ENCODE results near the gene TPH2.

Gene TPH2

GRCh38 chr12:72033991-72034390 lies 95.3 kb downstream of the TPH2 start:
- no peak for DNase-seq (ENCODE audit: low read depth)

DNA sequence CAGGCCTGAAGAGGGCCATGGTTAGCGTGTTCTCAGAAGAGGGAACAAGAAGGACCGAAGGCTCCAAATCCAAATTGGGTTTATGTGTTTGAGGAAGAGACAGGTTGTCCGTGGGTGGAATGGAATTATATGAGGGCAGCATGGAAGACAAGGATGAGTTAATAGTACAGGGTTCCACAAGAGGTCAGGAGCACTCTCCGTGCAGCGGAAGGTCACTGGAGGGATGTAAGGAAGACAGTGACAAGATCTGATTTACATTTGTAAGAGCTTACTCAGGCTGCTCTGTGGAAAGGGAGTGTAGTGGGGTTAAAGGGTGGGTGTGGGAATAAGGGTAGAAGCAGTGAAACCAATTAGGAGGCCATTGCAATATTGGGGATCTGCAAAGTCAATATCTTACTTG lies 97.0 kb downstream of the TPH2 start:
- no peak for DNase-seq (ENCODE audit: low read depth)

DNA sequence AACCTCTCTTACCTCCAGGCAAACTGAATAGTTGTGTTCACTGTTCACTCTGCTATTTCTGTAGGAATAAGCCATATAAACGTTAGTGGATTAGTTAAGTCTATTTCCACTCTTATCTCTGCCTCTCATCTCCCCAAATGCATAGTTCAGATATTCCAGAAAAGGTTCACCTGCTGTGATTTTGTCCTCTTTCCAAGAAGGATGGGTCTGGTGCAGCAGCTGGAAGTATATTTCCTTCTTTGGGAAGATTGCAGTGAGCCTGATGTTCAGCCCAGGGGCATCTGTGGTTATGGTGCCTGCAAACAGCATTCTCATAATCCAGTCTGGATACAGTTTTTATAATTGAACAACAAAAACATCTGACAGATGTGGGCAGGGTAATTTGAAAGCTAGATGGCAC lies 97.7 kb downstream of the TPH2 start:
- DNase-seq (ENCODE audit: low read depth): no peak

DNA sequence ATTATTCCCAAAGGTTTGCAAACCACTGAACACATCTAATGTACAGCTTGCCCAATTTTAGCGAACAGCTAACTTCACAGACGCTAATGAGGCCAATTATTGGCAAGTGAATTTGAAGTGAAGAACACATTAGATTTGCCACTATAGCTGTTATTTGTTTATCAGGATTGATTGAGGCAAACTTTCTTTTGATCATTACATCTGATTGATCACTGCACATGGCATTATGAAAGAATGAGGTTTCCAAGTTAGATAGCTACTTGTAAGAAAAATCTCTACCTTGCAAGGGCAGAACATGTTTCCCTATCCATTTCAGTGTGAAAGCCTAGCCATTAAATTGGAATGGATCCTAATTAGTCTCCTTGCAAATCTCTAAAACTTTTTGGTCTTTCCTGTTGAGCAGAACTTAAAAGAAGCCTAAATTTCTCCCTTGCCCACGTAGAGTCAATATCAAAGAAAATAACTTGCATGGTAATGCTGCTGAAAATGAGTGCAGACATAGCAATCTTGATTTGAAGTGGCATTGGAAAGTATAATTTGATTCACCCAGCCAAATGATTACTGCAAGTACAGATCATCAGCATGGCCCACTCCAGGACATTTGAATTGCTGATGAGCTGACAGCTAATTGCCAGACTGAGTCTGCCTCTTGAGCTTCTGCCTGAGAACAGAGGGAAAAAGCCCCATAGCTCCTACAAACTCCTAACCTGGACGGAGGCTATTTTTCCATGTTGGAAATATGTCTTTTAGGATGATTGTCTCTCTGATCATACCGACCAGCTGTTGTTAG lies 98.6 kb downstream of the TPH2 start:
- no peak for DNase-seq (ENCODE audit: low read depth)

GRCh38 chr12:72041811-72042210 lies 103.2 kb downstream of the TPH2 start:
- DNase-seq (ENCODE audit: low read depth): no peak

DNA sequence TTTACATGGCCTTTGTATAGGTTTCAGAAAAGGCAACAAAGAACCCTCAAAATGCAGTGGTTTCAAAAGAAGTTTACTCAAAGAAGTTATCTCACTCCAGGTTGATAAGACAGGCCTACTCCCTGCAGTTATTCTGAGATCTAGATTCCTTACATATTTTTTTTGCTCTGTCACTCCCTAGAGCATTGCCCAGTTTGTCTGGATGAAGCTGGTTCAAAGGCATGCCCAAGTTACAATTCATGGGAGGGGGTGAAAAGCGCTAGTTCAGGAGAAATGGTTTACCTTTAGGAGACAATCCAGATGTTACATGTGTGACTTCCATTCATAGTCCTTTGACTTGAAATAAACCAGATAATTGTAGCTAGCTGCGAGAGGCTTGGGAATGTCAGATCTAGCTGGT lies 115.0 kb downstream of the TPH2 start:
- no peak for DNase-seq (ENCODE audit: low read depth)

- DNase-seq (ENCODE audit: low read depth): no peak
Measured at GRCh38 chr12:72054511-72054910, 115.9 kb downstream of the TPH2 start.

GRCh38 chr12:72057330-72057914 lies 118.8 kb downstream of the TPH2 start:
- no peak for DNase-seq (ENCODE audit: low read depth)

GRCh38 chr12:72063073-72063472 lies 124.4 kb downstream of the TPH2 start:
- DNase-seq (ENCODE audit: low read depth): no peak

DNA sequence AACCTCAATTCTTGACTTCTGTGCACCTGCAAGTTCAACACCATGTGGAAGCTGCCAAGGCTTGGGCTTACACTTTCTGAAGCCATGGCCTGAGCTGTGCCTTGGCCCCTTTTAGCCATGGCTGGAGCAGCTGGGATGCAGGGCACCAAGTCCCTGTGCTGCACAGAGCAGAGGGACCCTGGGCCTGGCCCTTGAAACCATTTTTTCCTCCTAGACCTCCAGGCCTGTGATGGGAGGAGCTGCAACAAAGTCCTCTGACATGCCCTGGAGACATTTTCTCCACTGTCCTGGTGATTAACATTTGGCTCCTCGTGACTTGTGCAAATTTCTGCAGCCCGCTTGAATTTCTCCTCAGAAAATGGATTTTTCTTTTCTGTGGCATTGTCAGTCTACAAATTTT lies 132.4 kb downstream of the TPH2 start:
- no peak for DNase-seq (ENCODE audit: low read depth)

GRCh38 chr12:72072592-72073212 lies 134.1 kb downstream of the TPH2 start:
- DNase-seq (ENCODE audit: low read depth): no peak

DNA sequence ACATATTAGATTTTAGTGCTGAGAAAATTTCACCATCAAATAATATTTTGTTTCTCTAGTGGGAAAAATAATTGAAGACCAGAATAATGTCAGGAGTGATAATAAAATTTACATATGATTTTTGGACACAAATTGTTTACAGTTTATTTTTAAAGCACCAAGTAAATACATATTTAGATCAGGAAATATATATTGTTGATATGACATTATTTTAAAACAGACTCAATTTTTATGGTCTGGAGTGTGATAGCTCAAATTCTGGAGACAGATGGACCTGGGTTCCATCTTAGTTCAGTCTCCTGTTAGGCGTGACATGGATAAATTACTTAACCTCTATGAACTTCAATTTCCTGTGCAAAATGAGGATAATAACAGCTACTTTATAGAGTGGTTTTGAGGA lies 135.4 kb downstream of the TPH2 start:
- no peak for DNase-seq (ENCODE audit: low read depth)

- DNase-seq (ENCODE audit: low read depth): no peak
Measured at GRCh38 chr12:72074956-72075355, 136.3 kb downstream of the TPH2 start.

GRCh38 chr12:72075401-72075800 lies 136.8 kb downstream of the TPH2 start:
- no peak for DNase-seq (ENCODE audit: low read depth)

DNA sequence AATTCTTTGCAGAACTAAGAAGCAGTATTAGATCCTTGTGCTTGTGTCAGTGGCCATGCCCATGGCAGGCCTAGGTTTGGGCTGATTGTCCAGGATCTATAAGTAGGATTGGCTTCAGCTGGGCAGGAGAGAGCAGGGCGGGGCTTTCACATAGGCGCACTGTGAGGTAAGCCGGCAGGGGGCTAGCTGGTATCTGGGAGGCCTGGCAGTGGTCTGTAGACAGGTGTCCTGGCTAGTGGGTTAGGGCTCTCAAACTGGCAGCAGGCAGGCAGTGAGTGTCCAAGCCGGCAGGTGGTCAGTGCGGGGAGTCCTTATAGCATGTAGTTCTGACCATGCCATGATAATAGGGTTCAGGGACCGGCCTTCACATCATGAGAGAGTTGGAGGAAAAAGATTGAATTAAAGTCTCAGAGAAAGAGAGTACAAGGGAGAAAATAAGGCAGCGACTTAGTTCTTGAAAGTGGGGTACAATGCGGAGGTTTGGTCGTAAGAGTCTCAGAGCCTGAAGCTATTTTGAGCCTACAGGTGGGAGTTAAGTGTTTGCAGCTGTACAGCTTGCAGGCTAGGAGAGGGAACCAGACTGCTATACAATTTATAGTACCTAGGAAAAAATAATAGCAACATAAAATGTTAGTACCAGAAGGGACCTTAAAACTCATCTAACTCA lies 137.4 kb downstream of the TPH2 start:
- DNase-seq (ENCODE audit: low read depth): no peak

DNA sequence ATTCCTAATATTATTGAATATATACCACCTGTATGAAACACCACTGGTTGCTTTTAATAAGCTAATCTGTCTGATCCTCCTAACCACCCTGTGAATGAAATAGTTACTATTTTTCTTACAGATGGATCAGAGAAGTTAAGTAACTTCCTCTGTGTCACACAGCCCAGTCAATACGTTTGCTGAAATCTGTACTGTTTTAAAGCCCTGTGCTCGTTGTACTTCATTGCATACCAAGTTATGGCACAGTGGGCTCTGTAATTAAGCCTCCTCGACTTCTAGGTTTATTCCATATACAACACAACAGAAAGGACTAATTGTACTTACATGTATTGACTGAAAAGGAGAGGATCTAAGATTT lies 137.9 kb downstream of the TPH2 start:
- no peak for DNase-seq (ENCODE audit: low read depth)

DNA sequence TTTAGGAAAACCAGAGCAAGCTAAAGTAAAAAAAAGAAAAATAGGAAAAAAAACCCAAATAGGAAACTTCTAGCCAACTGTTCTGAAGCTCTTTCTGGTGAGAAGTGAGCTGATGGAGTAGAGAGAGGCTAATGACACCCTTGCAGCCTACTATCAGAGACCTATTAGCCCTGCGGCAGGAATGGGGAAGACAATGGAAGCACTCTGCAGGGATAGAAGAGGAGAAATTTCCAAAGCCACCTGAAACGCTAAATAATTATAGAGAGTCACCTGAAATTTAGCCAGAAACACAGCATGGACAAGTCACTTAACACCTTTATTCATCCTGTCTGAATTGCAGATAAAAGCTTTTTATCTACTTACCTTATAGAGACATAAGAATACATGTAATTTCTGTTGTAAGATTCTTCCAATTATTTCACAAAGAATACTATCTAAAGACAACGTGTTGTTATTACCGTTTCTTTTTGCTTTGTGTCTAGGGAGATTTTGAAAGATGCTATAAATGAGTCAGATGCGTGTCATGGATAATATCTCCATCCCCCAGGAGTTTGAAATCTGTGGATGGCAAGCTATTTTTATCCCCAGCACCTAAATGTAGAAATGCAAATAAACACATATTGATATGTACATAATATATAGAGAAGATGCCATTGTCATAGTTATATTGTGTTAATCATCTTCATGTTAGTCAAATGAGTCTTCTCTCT lies 138.6 kb downstream of the TPH2 start:
- DNase-seq (ENCODE audit: low read depth): no peak

DNA sequence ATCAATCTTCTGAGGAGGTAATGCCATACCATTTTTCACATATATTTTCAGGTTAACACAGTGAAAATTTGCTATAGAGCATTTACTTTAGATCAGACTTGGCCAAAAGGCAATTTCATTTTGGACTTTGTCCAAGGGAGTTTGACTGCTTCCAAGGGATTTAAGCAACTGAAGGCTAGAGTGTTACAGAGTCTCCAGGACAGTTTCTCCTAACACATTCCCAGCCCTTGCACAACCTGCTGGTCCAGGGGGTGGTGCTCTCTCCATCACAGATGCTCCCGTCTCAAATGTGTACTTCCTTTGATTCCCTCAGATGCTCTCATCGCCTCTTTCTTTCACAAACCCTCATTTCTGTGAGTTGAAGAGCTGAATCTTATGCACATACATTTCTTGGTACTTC lies 143.1 kb downstream of the TPH2 start:
- no peak for DNase-seq (ENCODE audit: low read depth)

Measured in stimulated activated CD8-positive, alpha-beta memory T cell treated with anti-CD3 and anti-CD28 coated beads, Interleukin-15, amount 100 ng/mL, for 24 hours (primary cell).